OCI-LY3 (cell line): ENCODE results near the gene ROBO2.

Experiments
- EZH2phosphoT487 ChIP-seq: fragments of 200-600 bp; shearing (Covaris generic); IDR thresholded peaks from 2 replicates; pipeline ENCODE4 v1.6.1; 2018; ENCODE audit warnings: antibody characterized with exemption, mixed run types, low read depth
- TF ChIP-seq, protein P1 (sequence below): fragments of 200-600, 300-600 bp; sonication (generic); IDR thresholded peaks from 2 replicates; pipeline ENCODE4 v1.5.1; 2014; ENCODE audit warnings: antibody characterized with exemption, low read length, low read depth

DNA sequence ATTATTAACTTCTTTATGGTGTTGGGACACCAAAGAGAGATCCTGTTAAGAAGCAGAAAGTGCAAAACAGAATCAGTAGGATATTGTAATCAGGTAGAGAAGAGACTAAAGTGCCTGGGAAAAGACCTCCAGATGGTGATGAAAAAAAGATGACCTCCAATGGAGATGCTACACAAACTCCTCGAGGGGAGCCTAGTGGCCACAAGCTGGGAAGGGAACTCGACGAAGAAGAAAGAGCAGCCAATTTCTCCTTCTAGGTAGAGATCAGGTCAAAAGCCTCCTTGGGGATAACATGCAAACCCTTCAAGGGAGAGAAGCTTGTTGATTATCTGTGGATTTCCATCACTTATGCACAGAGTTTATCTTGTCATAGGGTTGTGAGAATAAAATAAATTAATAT, 647.6 kb downstream of the ROBO2 start:
- TF ChIP-seq, protein P1, sequence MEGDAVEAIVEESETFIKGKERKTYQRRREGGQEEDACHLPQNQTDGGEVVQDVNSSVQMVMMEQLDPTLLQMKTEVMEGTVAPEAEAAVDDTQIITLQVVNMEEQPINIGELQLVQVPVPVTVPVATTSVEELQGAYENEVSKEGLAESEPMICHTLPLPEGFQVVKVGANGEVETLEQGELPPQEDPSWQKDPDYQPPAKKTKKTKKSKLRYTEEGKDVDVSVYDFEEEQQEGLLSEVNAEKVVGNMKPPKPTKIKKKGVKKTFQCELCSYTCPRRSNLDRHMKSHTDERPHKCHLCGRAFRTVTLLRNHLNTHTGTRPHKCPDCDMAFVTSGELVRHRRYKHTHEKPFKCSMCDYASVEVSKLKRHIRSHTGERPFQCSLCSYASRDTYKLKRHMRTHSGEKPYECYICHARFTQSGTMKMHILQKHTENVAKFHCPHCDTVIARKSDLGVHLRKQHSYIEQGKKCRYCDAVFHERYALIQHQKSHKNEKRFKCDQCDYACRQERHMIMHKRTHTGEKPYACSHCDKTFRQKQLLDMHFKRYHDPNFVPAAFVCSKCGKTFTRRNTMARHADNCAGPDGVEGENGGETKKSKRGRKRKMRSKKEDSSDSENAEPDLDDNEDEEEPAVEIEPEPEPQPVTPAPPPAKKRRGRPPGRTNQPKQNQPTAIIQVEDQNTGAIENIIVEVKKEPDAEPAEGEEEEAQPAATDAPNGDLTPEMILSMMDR, result no peak
- TF ChIP-seq EZH2phosphoT487, result no peak
